Mesothelial cell of epicardium (in vitro differentiated cells): ENCODE data around the gene POLA2. TPM values are rescaled to one million over a fixed set of nuclear protein-coding genes. Genes with fewer than 3 reads are reported as not detected.
"Not testable (repeated sequence)": the region's sequence is repeated elsewhere in the genome, so short reads cannot be mapped to it uniquely, and the experiment has no call there.

Source experiments
- DNase-seq, 2 experiments: peaks; one replicate each; pipeline ENCODE4 v3.0.0; 2021; ENCODE audit warnings: low spot score in 2 of 2; ENCODE audit not compliant: unreplicated experiment in 2 of 2
- H3K27ac Mint-ChIP-seq: 2 replicates; pipeline ENCODE4 v1.8.0; 2021; ENCODE audit warnings: mixed read lengths
- H3K27me3 Mint-ChIP-seq: 2 replicates; pipeline ENCODE4 v1.8.0; 2021; ENCODE audit warnings: low read depth, mixed read lengths
- H3K36me3 Mint-ChIP-seq: 2 replicates; pipeline ENCODE4 v1.8.0; 2021; ENCODE audit warnings: mixed read lengths
- H3K4me1 Mint-ChIP-seq: 2 replicates; pipeline ENCODE4 v1.8.0; 2021; ENCODE audit warnings: mixed read lengths
- H3K4me3 Mint-ChIP-seq: 2 replicates; pipeline ENCODE4 v1.8.0; 2021; ENCODE audit warnings: mild to moderate bottlenecking, moderate library complexity, mixed read lengths
- H3K9me3 Mint-ChIP-seq: 2 replicates; pipeline ENCODE4 v1.8.0; 2021; ENCODE audit warnings: mixed read lengths
- total RNA-seq: library from RNA; stranded (reverse); gene quantifications from 3 replicates; pipeline ENCODE4 v1.2.1, GENCODE V29; 2021
- TF ChIP-seq, protein P1 (sequence below): fragments of 200-600 bp; sonication (generic); IDR thresholded peaks from one replicate; pipeline ENCODE4 v1.5.0; 2021; ENCODE audit warnings: antibody characterized with exemption; ENCODE audit not compliant: unreplicated experiment

POLA2 gene
- total RNA-seq, 1 donor from 2014 or later: 16.1 TPM

DNA sequence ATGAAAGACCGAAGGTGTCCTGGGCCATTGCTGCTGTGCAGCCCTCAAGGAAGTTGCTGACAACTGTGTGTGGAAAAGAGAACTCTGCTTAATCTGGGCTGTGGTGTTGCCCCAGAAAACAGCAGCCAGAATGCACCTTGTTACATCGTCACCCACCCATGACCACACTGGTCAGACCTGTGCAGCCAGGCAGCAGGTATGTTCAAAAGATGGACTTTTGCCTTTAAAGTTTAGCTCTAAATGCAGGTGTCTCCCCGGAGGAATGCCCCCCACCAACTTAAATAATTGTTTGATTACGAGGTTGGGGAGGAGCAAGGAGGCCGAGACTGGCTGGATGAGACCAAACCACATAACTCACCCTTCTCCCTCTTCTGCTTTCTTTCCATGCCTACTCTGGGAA lies 15.3 kb upstream of the POLA2 start:
- H3K36me3 Mint-ChIP-seq: no peaks in the 10 kb centered on the region
- H3K27ac Mint-ChIP-seq: no peak overlapping the region
- H3K27me3 Mint-ChIP-seq: no peaks in the 10 kb centered on the region
- DNase-seq: no peak
- H3K4me3 Mint-ChIP-seq: no peak overlapping the region
- H3K4me1 Mint-ChIP-seq: no peaks in the 10 kb centered on the region
- peaks cover 4% of the 10 kb centered on the region for H3K9me3 Mint-ChIP-seq
- TF ChIP-seq, protein P1, sequence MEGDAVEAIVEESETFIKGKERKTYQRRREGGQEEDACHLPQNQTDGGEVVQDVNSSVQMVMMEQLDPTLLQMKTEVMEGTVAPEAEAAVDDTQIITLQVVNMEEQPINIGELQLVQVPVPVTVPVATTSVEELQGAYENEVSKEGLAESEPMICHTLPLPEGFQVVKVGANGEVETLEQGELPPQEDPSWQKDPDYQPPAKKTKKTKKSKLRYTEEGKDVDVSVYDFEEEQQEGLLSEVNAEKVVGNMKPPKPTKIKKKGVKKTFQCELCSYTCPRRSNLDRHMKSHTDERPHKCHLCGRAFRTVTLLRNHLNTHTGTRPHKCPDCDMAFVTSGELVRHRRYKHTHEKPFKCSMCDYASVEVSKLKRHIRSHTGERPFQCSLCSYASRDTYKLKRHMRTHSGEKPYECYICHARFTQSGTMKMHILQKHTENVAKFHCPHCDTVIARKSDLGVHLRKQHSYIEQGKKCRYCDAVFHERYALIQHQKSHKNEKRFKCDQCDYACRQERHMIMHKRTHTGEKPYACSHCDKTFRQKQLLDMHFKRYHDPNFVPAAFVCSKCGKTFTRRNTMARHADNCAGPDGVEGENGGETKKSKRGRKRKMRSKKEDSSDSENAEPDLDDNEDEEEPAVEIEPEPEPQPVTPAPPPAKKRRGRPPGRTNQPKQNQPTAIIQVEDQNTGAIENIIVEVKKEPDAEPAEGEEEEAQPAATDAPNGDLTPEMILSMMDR: no peak

DNA sequence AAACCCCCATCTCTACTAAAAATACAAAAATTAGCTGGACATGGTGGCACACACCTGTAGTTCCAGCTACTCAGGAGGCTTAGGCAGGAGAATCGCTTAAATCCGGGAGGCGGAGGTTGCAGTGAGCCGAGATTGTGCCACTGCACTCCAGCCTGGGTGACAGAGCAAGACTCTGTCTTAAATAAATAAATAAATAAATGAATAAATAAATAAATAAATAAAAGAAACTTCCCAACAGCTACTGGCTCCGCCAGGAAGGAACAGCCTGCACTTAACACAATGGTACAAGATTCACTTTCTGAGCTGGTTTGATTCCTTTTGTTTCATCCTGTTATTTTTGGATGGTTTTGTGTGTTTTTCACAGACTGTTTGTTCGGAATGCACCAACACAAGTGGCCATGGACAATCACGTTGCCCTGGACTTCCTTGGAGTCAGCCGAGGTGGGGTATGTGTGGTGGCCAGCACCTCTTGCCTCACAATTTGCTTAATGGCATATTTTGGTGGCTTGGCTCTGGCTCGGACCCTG lies 13.5 kb upstream of the POLA2 start:
- not testable (repeated sequence) for DNase-seq, H3K27ac Mint-ChIP-seq, H3K4me3 Mint-ChIP-seq, H3K9me3 Mint-ChIP-seq, H3K27me3 Mint-ChIP-seq, H3K36me3 Mint-ChIP-seq, H3K4me1 Mint-ChIP-seq

DNA sequence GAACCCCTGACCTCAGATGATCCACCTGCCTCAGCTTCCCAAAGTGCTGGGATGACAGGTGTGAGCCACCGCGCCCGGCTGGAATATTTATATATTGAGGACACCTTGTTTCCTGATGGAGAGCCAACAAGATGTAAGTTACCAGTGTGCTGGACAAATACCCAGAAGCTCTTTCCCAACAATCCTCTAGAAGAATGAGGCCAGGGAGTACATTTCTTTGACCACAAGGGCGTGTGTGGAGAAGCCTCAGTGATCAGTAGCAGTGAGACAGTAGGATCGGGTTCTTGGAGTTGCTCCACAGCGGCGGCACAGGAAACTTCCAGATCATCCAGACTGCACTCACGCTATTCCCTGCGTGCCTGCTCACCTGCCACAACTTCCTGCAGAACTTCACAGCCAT lies 10.3 kb upstream of the POLA2 start:
- Mint-ChIP-seq H3K4me1 (no peaks in the 10 kb centered on the region), H3K9me3 (no peaks in the 10 kb centered on the region), H3K36me3 (no peaks in the 10 kb centered on the region), H3K27me3 (peaks cover 10% of the 10 kb centered on the region), H3K27ac (no peak overlapping the region), H3K4me3 (no peak overlapping the region)
- TF ChIP-seq, protein P1: no peak
- DNase-seq: no peak

DNA sequence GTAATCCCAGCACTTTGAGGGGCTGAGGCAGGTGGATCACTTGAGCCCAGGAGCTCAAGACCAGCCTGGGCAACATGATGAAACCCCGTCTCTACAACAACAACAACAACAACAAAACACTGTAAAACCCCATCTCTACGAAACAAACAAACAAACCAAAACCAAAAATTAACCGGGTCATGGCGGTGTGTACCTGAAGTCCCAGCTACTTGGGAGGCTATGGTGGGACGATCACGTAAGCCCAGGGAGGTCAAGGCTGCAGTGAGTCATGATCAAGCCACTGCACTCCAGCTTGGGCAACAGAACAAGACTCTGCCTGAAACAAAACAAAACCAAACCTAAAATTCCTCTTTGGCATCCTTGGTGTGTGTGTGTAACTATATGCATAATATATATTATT lies 7.0 kb upstream of the POLA2 start:
- H3K27me3 Mint-ChIP-seq: peaks cover 10% of the 10 kb centered on the region
- no peak overlapping the region for H3K4me3 Mint-ChIP-seq
- H3K4me1 Mint-ChIP-seq: no peaks in the 10 kb centered on the region
- H3K27ac Mint-ChIP-seq: no peak overlapping the region
- no peaks in the 10 kb centered on the region for H3K36me3 Mint-ChIP-seq
- no peak for DNase-seq
- TF ChIP-seq, protein P1: no peak
- no peaks in the 10 kb centered on the region for H3K9me3 Mint-ChIP-seq

DNA sequence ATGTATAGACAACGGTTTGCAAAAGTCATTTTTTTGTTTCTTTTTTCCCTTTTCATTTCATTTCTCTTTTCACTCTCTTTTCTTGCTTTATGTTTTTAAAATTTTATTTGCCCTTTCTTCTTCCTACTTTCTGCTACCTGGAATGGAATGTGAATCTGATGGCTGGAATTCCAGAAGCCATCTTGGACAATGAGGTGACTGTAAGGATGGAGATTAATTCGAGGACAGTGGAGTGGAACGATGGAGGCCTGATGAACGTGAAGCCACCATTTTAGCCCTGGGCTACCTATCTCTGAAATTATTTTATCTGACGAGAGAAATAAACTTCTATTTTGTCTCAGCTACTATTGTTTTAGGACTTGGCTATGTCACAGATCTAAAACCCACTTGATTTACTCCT lies 2.8 kb upstream of the POLA2 start:
- H3K27me3 Mint-ChIP-seq: peaks cover 4% of the 10 kb centered on the region
- H3K36me3 Mint-ChIP-seq: no peaks in the 10 kb centered on the region
- H3K4me3 Mint-ChIP-seq: no peak overlapping the region
- peaks cover 12% of the 10 kb centered on the region for H3K4me1 Mint-ChIP-seq
- no peak overlapping the region for H3K27ac Mint-ChIP-seq
- no peak for DNase-seq
- no peaks in the 10 kb centered on the region for H3K9me3 Mint-ChIP-seq
- TF ChIP-seq, protein P1: no peak

DNA sequence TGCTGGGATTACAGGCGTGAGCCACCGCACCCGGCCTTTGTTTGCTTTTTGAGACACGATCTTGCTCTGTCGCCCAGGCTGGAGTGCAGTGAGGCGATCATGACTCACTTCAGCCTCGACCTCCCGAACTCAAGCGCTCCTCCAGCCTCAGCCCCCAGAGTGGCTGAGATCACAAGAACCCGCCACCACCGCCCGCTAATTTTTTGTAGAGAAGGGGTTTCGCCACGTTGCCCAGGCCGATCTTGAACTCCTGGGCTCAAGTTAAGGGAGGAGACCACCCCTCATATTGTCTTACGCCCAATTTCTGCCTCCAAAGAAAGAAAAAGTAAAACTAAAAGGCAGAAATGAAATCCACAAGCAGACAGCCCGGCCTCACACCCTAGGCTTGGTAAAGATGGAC lies 1.5 kb upstream of the POLA2 start:
- peak overlapping the region; percentile 67 for H3K4me3 Mint-ChIP-seq
- no peaks in the 10 kb centered on the region for H3K9me3 Mint-ChIP-seq
- DNase-seq: no peak
- H3K4me1 Mint-ChIP-seq: peaks cover 16% of the 10 kb centered on the region
- no peaks in the 10 kb centered on the region for H3K27me3 Mint-ChIP-seq
- TF ChIP-seq, protein P1: no peak
- H3K27ac Mint-ChIP-seq: no peak overlapping the region
- peaks cover 4% of the 10 kb centered on the region for H3K36me3 Mint-ChIP-seq
